Adrenal gland (tissue), 12 donors: ENCODE measurements around the gene TBC1D2. TPM values are rescaled to one million over a fixed set of nuclear protein-coding genes. Genes with fewer than 3 reads are reported as not detected.

Experiments used
- DNase-seq, 7 donors: peaks; one replicate each; pipeline ENCODE4 v3.0.0-alpha.2; 2019 to 2020
- H3K27ac ChIP-seq, 5 donors: fragments of 200-600 bp; sonication (generic) in 4 of 5; 1 replicate in 3 of 5; 2 replicates in 2 of 5; pipeline versions ENCODE4 v1.5.1 to v1.8.0; 2016 to 2020; ENCODE audit warnings: mild to moderate bottlenecking in 1 of 5
- H3K27me3 ChIP-seq: fragments of 200-600 bp; 2 replicates; pipeline ENCODE4 v1.8.0; 2021
- H3K36me3 ChIP-seq, 2 donors: fragments of 200-600 bp; replicated peaks in 1 of 2; 1 replicate in 1 of 2; 2 replicates in 1 of 2; pipeline versions ENCODE4 v1.5.1 to v1.8.0; 2018 to 2022
- H3K4me1 ChIP-seq, 2 donors: fragments of 200-600 bp; replicated peaks in 1 of 2; 1 replicate in 1 of 2; 2 replicates in 1 of 2; pipeline versions ENCODE4 v1.5.1 to v1.8.0; 2018 to 2021
- H3K4me3 ChIP-seq, 4 donors: fragments of 200-600 bp; sonication (generic) in 3 of 4; one replicate each; pipeline ENCODE4 v1.5.1; 2016 to 2018
- H3K9me3 ChIP-seq, 3 donors: fragments of 200-600 bp; sonication (generic) in 1 of 3; replicated peaks in 1 of 3; 1 replicate in 2 of 3; 2 replicates in 1 of 3; pipeline versions ENCODE4 v1.5.1 to v1.8.0; 2016 to 2021
- POLR2A ChIP-seq, 2 donors: fragments of 450-650 bp; IDR thresholded peaks; one replicate each; pipeline ENCODE4 v1.6.1; 2017; ENCODE audit warnings: antibody characterized with exemption in 2 of 2, mild to moderate bottlenecking in 2 of 2, moderate library complexity in 1 of 2
- WGBS, 4 donors: extraction: QIAGEN DNeasy Blood & Tissue Kit in 2 of 4; methylation state at CpG; one replicate each; pipeline versions ENCODE4 v1.1.5 to v1.1.7; 2013 to 2017; 5-methylcytosine and 5-hydroxymethylcytosine counted together
- intact Hi-C, 2 donors: fragments of 100-400 bp; cut with DNase I; formaldehyde crosslinking; loops; one replicate each; pipeline versions ENCODE4 v1.14.1 to v1.15.0; 2022 to 2023
- polyA plus RNA-seq, 3 donors: library from polyadenylated mRNA; stranded (reverse); fragments of 200-250 nt in 2 of 3; fragments of 350-450 nt in 1 of 3; fragmentation: Illumina TruSeq in 1 of 3; extraction: RNeasy Lipid Tissue Mini Kit (QIAGEN cat#74804) in 1 of 3; gene quantifications; one replicate each; pipeline ENCODE4 v1.2.3, GENCODE V29; 2013 to 2014
- total RNA-seq, 9 donors: library from RNA; depleted of rRNA in 4 of 9; stranded (reverse); fragments of >200 nt in 4 of 9; fragments of 120-200 nt in 1 of 9; fragmentation: NEBNext Ultra II Directional in 1 of 9; extraction: Animal tissue kit (Norgen Biotek cat#: 25700) in 1 of 9; gene quantifications; one replicate each; pipeline versions ENCODE4 v1.1.0 to v1.2.4, GENCODE V29; 2013 to 2023
- TF ChIP-seq, protein P1 (sequence below), 6 experiments: fragments of 450-650 bp in 4 of 6; fragments of 200-600 bp in 2 of 6; sonication (generic) in 1 of 6; IDR thresholded peaks; 1 replicate in 5 of 6; 2 replicates in 1 of 6; pipeline versions ENCODE4 v1.5.1 to v1.8.0; 2016 to 2021; ENCODE audit warnings: antibody characterized with exemption in 6 of 6, mild to moderate bottlenecking in 2 of 6, moderate library complexity in 1 of 6
- donor health status: healthy with polysubstance abuse.
- donor health status: Bipolar disorder and iron deficiency.
- donor health status: DM: yes; HTN: yes; CAD: no.
- donor health status: DM: no; HTN: no; CAD: no.
- donor health status: DM: no; HTN: no; CAD: no.
- donor health status: DM: yes; HTN: yes; CAD: no.

Gene TBC1D2
- total and polyA plus RNA-seq, 12 donors: 0.67 to 21.9 (median 10.8) TPM

DNA sequence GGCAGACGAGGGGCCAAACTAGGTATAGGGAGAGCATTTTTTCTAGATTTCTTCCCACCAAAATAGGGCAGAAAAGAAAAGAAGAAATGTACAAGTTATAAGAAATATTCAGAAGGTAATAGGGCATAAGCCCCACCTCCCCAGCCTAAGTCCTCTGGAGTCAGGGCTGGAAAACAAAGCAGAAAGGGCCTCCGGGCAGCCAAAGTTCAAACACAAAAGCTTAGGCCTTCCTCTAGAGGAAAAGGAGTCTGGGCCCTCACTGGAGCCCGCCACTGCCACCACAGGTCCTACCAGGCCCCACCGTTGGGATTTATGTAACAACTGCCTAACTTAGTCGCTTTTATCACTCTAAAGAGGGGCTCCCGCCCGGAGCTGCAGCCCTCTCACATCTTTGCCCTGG lies 27.6 kb downstream of the TBC1D2 start:
- Histone ChIP-seq H3K4me3 (no peak overlapping the region), H3K9me3 (no peaks in the 10 kb centered on the region), H3K36me3 (peaks cover 0 to 14% of the 10 kb centered on the region in 2 donors), H3K27me3 (no peaks in the 10 kb centered on the region), H3K27ac (no peak overlapping the region), H3K4me1 (no peaks in the 10 kb centered on the region)
- intact Hi-C loops: no loop called here
- DNase-seq: no peak
- TF ChIP-seq, protein P1, sequence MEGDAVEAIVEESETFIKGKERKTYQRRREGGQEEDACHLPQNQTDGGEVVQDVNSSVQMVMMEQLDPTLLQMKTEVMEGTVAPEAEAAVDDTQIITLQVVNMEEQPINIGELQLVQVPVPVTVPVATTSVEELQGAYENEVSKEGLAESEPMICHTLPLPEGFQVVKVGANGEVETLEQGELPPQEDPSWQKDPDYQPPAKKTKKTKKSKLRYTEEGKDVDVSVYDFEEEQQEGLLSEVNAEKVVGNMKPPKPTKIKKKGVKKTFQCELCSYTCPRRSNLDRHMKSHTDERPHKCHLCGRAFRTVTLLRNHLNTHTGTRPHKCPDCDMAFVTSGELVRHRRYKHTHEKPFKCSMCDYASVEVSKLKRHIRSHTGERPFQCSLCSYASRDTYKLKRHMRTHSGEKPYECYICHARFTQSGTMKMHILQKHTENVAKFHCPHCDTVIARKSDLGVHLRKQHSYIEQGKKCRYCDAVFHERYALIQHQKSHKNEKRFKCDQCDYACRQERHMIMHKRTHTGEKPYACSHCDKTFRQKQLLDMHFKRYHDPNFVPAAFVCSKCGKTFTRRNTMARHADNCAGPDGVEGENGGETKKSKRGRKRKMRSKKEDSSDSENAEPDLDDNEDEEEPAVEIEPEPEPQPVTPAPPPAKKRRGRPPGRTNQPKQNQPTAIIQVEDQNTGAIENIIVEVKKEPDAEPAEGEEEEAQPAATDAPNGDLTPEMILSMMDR (IDR thresholded peaks at IDR 0.05): no peak
- no peak for TF ChIP-seq POLR2A (IDR thresholded peaks at IDR 0.05)
- 84 to 95% (median 90%) methylated on average over 6 to 7 of the region's 7 CpGs for WGBS, 4 donors

DNA sequence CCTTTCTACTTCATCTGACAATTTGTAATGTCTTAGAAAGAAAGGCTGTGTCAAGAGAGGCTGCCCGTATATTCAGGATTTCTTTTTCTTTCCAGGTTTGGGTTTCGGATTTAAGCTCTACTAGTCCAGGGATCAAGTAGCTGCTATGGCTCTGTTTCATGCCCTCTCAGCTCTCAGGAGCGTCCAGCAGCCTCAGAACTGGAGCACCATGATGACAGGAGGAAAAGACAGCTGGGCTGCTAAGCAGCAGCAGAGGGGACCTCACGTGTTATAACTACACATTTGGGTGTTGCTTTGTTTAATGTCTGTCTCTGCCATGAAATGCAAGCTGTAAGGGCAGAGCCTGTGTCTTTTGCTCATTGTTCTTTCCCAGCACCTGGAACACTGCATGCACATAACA lies 28.5 kb downstream of the TBC1D2 start:
- WGBS, 4 donors: 64 to 93% (median 91%) methylated on average over 4 of the region's 4 CpGs
- DNase-seq: no peak
- H3K4me3 ChIP-seq: no peak overlapping the region
- no peaks in the 10 kb centered on the region for H3K27me3 ChIP-seq
- no peaks in the 10 kb centered on the region for H3K9me3 ChIP-seq
- no peak for TF ChIP-seq POLR2A (IDR thresholded peaks at IDR 0.05)
- TF ChIP-seq, protein P1 (IDR thresholded peaks at IDR 0.05): no peak
- no peaks in the 10 kb centered on the region for H3K4me1 ChIP-seq
- intact Hi-C loops: no loop called here
- peak overlapping the region in 1 of 5 donors; percentile 17 for H3K27ac ChIP-seq
- H3K36me3 ChIP-seq: peaks cover 0 to 14% of the 10 kb centered on the region in 2 donors

DNA sequence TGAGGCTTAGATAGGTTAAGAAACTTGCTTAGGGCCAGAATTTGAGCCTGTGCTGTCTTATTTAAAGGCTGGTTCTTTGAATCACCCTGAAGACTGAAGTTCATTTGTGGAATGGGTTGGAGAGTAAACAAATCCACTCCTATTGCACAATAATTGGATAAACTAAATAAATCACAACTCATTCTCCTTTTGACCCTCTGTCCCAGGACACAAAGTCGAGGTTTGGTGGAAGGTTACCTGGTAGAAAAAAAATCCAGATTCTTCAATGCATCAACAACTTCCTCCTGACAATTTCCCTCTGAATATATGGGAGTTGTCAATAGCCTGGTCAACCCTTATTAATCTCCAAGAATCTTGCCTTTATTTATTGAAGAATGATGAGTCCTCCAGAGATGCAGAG lies 28.9 kb downstream of the TBC1D2 start:
- Histone ChIP-seq H3K9me3 (no peaks in the 10 kb centered on the region), H3K27me3 (no peaks in the 10 kb centered on the region), H3K4me1 (no peaks in the 10 kb centered on the region), H3K36me3 (peaks cover 0 to 14% of the 10 kb centered on the region in 2 donors), H3K4me3 (no peak overlapping the region), H3K27ac (no peak overlapping the region)
- intact Hi-C loops: no loop called here
- no peak for DNase-seq
- TF ChIP-seq POLR2A (IDR thresholded peaks at IDR 0.05): no peak
- TF ChIP-seq, protein P1 (IDR thresholded peaks at IDR 0.05): no peak
- WGBS, 4 donors: 31 to 39% (median 36%) methylated on average over 1 of the region's 1 CpG

DNA sequence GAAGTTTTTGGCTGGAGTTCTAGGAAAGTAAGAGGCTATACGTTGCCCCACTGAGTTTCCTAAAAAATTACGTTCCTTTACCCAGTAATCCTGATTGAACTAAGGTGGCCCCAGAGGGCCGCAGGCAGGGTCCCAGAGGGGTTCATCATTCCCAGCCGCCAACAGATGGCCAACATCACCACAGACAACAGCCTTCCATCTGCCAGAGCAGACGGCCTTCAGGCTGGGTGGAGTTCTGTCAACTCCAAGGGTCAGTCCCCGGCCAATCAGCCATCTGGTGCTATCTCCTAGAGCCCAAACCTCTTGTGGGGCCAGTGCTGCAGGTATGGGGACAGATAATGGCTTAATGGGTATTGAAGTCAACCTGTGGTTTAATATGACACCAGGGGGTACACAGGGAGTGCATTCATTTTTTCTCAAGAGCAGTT lies 30.4 kb downstream of the TBC1D2 start:
- Histone ChIP-seq H3K4me1 (no peaks in the 10 kb centered on the region), H3K36me3 (peaks cover 0 to 25% of the 10 kb centered on the region in 2 donors), H3K27me3 (no peaks in the 10 kb centered on the region), H3K9me3 (no peaks in the 10 kb centered on the region), H3K27ac (no peak overlapping the region), H3K4me3 (no peak overlapping the region)
- 80 to 94% (median 89%) methylated on average over 1 to 6 of the region's 6 CpGs for WGBS, 4 donors
- intact Hi-C loops: no loop called here
- DNase-seq: no peak
- no peak for TF ChIP-seq POLR2A (IDR thresholded peaks at IDR 0.05)
- TF ChIP-seq, protein P1 (IDR thresholded peaks at IDR 0.05): no peak
